Superior temporal gyrus (tissue), 1 donor: ENCODE data around the gene MAMLD1.

Experiments
- DNase-seq: peaks from one replicate; pipeline ENCODE4 v3.0.0-alpha.2; 2016; ENCODE audit errors: extremely low spot score

MAMLD1 gene

GRCh38 chrX:150502979-150503897 lies 140.1 kb downstream of the MAMLD1 start:
- no peak for DNase-seq

DNA sequence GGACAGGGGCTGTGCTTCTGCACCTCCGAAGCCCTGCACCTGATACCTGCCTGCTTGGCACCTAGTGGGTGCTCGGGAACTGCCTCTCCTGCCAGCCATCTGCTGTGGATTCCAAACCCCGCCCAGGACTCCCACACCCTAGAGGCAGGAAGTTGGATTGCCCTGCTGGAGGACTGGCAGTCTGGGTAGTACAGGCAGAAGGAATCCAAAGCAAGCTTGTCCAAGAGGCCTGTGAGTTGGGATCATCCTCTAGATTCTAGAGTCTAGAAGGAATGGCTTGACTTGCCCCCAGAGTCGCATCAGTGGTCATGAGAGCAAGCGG lies 140.7 kb downstream of the MAMLD1 start:
- no peak for DNase-seq

- DNase-seq: peak; percentile 69
These were observed 141.5 kb downstream of the MAMLD1 start for GRCh38 chrX:150504397-150505182.

DNA sequence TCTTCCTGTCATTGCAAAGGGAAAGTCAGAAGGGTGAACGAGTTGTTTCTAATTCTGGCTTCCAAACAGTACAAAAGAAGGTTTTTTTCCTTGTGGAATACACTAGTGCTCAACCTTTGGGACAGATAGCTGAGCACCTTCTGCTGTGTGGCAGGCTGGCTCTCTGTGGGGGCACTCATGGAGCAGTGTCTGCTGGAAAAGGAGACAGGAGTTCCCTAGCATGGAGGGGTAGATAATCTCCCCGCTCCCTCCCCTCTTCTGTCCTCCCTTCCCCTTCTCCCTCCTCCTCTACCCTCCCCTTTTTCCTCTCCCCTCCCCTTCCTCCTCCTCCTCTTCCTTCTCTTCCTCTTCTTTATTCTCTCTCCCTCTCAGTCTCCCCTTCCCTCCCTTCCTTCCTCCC lies 142.9 kb downstream of the MAMLD1 start:
- DNase-seq: no peak

DNA sequence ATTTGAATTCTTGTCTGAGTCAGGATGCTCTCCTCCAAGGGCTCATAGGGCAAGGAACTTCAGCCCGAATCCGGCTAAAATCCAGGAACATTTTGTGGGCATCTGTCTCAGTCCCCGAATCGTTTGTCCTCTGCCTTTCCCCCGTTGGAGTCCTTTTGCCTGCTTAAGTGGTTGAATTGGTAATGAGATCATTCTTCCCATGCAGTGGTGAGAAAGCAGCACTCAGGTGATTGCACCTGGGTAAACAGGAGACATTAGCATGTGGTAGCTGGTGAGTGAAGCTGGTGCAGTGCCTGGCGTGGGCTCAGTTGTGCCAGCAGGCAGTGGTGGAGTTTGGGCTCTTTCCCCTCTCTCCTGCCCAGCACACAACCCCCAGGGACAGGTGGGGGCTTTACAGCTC lies 143.4 kb downstream of the MAMLD1 start:
- no peak for DNase-seq

DNA sequence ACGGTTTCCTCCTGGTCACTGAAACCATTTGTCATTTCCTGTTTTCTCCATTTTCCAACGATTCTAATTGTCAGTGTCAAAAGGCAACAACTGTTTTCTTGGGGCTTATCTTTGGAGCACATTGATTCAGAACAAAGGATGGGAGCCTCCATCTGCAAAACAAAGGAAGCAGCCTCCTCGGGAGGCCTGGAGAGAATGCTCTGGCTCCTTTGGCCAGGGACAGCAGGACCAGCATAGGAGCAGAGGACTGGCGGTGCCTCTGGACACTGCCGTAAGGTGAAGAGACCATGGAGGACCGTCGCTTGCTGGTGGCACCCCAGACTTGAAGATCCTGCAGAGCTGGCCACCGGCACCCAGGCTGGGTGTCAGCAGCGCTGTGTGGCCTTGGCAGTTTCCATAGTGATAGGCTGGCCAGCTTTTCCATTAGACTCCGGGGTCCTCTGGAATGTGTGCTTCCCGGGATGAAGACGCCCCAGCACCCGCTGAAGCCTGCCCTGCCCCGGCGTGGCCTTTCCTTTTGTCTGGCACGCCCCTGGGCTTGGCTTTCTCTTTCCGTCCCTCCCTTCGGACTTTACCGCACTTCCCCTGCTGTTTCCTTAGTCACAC lies 144.2 kb downstream of the MAMLD1 start:
- DNase-seq: no peak

- DNase-seq: no peak
These were observed 144.9 kb downstream of the MAMLD1 start for GRCh38 chrX:150508018-150508417.

DNA sequence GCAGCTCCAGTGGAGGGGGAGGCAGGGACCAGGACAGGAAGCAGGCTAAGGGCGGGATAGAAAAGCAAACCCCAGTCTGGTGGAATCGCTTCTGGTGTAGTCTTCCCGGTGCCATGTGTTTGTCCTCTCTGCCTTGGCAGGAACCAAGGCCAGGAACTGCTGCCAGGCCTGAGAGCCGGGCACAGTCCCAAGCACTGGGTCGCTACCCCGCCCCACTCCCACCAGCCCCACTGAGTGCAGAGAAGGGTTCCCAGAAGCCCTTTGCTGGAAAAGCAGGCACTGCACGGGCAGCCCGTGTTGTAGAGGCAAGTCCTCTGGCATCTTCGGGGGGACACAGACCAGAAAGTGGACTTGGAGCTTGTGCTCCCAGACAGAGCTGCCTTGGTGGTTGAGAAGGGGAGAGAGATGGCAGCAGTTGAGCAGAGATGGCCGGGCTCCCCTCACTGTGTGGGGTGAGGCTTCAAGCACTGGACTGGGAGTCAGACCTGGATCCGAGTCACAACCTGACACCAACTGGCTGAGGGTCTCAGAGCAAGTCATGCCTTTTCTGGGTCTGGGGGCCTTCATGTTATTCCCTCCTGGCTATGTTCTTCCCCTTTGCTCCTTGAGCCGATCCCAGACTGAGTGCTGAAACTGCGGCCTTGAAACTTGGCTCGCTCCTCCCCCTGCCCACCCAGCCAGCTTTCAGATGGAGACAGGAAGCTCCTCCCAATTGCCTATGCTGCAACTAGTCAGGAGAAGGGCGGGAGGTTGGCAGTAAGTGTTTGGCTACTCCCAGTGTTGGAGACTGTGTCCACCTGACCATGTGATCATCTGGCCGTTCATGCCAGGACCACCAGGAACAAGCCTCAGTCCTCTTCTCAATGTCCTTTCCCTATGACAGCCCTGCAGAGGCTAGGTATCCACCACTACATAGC lies 145.6 kb downstream of the MAMLD1 start:
- peak; percentile 66 for DNase-seq

- no peak for DNase-seq
These were observed 146.6 kb downstream of the MAMLD1 start for GRCh38 chrX:150509703-150510102.

GRCh38 chrX:150512461-150512901 lies 149.4 kb downstream of the MAMLD1 start:
- no peak for DNase-seq

GRCh38 chrX:150513544-150513943 lies 150.4 kb downstream of the MAMLD1 start:
- no peak for DNase-seq

DNA sequence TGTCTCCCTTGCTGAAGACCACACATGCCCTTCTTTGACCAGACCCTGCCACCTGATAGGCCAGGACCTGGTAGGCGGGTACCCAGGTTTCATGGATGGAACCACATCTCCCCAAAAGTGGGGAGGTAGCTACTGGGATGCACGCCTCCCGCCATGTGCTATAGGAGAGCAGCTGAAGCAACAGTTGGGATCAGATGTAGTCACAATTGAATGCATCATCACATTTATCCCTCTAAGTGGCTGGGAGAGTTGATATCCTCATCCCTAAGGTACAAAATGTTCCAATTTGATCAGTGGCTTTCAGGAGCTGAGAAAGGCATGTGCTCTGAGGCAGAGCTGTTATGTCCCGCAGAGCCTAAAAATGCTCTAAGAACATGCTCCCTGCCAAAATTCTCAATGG lies 151.3 kb downstream of the MAMLD1 start:
- DNase-seq: no peak

- no peak for DNase-seq
These were observed 152.7 kb downstream of the MAMLD1 start for GRCh38 chrX:150515801-150516200.

DNA sequence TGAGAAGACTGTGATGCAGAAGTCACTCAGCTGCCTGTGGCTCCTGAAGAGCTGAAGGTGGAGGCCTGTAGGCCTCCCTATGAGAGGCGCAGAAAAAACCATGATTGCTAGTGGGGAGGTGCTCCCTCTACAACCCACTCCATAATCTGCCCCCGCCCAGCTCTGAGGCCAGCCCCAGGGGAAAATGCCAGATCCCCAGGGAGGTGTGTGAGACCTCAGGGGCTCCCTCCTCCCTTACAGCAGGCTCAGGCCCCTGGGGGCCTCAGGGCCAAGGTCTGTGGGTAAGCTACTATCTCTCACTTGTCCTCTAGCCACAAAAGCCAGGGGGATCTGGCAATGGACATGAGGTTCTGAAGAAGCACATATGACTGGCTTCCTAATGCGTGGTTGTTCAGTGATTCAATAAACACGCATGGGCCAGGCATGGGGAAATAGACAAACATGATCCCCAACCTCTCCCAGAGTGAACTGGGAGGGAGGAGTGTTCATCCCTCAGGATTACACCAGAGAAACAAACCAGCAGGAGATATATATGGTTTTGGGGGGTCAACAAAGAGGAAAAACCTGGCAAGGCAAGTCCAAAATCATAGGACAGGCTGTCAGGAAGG lies 154.3 kb downstream of the MAMLD1 start:
- DNase-seq: no peak

DNA sequence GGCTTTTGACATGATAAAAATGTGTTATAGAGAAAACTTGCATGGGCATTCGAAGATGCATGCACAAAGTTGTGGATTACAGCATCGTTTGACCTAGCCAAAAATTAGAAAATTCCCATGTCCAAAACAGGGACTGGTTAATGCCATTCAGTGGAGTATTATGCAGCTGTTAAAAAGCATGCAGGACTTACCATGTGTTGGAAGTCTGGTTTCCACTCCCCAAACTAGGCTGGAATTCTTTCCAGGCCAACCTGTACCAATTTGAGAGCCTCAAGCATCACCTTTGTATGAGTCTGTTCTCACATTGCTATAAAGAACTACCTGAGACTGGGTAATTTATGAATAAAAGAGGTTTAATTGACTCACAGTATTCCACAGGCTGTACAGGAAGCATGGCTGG lies 159.4 kb downstream of the MAMLD1 start:
- DNase-seq: no peak

DNA sequence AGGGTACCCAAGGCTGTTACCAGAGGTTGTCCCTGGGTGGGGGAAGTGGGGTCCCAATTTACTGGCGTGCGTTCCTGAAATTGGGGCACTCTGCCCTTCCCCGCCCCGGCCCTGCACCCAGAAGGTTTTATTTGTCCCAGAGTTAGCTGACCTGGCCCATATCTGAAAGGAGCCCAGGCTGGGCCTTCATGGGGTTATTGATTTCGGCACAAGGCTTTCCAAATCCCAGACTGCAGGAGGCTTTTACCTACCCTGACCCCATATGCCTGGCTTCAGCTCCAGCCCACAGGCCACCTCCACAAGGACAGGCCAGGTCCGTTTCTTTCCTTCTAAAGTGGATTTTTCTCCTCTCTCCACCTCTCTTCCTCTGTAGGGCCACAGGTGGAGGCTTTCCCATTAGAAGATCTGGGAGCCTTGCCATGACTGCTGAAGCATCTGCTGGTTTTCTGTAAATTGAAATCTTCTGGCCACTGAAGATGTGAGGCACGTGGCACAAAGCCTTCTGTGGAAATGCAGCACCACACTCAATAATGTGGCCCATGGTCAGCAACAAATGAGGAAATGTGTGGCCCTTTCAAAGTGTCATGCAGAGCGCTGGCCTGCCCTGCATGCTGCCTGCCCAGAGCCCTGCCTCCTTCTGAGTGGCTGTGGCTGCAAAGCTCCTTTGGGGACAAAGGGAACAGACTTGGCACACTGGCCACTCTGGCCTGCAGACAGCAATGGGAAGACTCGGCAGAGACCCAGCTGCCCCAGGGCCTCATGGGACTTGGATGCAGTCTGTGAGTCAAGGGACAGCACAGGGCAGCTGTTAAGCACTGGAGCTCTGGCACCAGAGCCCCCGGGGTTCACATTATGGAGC lies 162.2 kb downstream of the MAMLD1 start:
- peak; percentile 87 for DNase-seq

DNA sequence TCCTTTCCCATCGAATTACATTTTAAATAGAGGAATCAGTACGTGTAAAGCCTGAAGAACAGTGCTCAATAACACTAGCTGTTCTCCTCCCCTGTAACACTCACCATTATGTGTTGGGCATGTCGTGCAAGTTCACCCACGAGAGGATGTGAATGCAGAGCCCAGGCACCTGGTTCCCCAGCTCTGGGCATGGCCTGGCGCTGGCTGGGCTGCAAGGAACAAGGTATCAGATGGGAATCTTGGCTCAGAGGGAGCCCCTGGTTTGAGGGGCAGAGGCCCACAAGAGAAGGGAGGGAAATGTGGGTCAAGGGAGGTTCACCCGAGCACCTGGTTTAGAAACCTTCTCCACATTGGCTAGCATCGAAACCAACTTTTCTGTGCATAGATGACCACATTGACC lies 163.6 kb downstream of the MAMLD1 start:
- DNase-seq: no peak

DNA sequence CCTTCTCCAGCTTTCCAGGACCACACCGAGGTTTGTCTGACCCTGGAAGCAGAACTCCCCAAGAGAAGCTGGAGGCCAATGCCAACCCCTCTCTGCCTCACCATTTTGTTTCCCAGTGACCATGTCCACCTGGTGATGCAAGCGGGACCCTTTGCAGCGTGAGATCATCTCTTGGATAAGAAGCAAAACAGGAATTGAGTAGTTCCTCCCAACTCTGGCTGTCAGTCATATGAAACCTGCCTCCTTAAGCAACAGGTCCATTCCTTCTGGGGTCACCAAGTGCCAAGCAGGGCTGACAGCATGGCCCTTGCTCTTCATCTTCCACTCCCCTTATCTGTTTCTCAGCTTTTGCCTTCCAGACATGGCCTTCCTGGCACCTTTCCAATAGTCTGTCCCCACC lies 164.0 kb downstream of the MAMLD1 start:
- no peak for DNase-seq

DNA sequence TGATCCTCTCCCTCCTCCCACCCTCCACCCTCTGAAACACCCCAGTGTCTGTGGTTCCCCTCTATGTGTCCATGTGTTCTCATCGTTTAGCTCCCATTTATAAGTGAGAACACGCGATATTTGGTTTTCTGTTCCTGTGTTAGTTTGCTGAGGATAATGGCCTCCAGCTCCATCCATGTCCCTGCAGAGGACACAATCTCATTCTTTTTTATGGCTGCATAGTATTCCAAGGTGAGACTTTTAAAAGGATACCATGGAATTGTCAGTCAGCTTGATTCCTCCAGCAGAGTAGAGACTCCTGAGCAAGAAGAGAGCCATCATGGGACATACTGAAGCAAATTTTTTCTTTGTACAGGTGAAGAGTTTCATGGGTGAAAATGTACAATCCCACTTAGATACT lies 166.5 kb downstream of the MAMLD1 start:
- no peak for DNase-seq

DNA sequence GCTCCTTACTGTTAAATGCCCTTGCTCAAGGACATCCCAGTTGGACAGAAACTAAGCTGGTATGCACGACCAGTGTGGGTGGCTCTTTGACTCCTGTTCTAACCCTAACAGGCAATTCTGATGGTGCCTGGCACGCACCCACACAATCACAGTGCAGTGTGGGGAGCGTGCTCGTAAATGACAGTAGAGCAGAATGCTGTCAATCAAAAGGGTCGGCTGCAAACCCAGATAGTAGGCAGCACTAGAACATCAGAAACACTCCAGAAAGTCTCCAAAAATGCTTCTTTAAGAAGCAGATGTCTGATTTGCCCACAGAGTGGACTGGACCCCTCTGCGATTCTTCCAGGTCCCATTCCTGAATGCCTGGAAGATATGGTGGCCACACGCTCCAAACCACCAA lies 167.7 kb downstream of the MAMLD1 start:
- DNase-seq: no peak
